GM12875 (cell line): ENCODE measurements around the gene PDE2A.

Experiments
- H3K4me3 ChIP-seq: one replicate; pipeline ENCODE4 v1.5.1; 2011; ENCODE audit warnings: low read depth, low read length, control low read depth
- CTCF ChIP-seq: IDR thresholded peaks from 2 replicates; pipeline ENCODE4 v1.5.1; 2011; ENCODE audit warnings: low read depth, mild to moderate bottlenecking, control low read depth, inconsistent platforms, low read length, moderate library complexity, borderline replicate concordance; ENCODE audit not compliant: insufficient read depth

PDE2A gene

GRCh38 chr11:72583616-72584292, 90.5 kb downstream of the PDE2A start:
- no peak overlapping the region for H3K4me3 ChIP-seq
- no peak for TF ChIP-seq CTCF

DNA sequence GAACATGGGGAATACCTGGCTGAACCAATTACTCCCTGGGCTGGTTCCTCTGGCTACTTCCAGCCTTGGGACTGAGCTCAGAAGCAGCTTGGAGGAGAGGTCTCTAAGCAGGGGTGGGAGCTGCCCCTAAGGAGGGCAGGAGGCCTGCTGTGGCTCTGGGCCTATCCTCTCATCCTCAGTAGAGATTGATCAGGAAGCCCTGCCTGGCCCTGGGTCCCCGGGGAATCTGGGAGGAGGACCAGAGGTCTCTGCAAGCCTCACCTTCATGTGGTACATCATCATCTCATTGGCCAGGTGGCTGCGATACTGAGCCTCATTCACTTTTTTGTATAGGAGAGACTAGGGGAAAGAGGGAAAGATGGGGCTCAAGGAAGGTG, 91.1 kb downstream of the PDE2A start:
- TF ChIP-seq CTCF, result no peak
- H3K4me3 ChIP-seq, result no peak overlapping the region

DNA sequence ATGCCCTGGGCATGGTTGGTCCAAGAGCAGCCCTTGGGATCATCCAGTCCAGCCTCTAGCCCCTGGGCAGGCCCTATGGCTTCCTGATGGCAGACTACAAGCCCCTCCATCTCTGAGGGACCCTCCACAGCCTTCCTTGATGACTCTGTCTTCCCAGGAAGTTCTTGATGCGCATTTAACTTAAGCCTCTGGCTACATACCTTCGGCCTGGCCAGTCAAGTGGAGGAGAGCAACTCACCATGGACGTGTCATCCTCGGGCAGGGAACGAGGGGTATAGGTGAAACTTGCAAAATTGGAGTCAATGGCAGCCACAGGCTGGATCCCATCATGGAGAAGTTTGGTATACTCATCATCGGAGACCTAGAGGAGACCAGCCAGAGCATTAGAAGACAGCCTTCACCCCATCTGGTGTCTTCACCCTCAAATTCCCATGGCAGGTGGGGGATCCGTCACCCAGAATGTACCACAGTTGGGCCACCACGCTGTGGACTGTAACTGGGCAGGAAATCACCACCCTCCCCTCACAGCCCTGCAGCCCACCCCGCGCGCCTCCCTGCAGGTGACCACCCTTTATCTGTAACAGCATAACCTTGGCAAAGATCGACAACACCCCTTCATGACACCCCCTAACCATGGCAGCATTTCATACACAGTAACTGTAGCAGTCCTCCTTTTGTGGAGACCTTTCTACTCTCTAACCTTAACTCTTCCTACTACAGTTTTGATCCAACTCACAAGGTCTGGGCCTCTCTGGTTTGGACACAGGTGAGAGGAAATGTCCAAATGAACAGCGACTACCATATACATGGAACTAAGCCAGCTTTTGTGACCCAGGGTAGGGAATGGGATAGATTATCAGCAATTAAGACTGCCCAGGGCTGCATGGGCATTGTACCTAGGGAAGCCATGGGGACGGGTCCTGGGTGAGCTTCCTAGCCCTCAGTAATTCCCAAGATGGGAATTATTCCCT, 91.7 kb downstream of the PDE2A start:
- no peak for TF ChIP-seq CTCF
- no peak overlapping the region for H3K4me3 ChIP-seq

- TF ChIP-seq CTCF, result no peak
Observed at GRCh38 chr11:72581067-72581466, 93.2 kb downstream of the PDE2A start.

DNA sequence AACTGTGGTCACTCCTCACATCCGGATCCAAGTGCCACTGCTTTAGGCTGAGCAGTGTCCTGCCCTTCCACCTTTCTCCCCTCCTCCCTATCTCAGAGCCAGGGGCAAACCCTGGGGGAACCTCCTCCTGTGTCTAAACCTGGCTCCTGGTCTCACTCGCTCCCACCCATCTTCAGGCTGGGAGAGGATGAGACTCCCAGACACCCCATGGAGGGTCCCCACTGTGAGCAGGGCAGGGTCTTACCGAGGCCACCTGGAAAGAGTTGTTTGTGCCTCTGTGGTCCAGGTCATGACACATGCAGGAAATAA, 93.6 kb downstream of the PDE2A start:
- TF ChIP-seq CTCF, result no peak

More at GRCh38 chr11:72581067-72581466, 93.2 kb downstream of the PDE2A start:
- H3K4me3 ChIP-seq, result no peak overlapping the region

DNA sequence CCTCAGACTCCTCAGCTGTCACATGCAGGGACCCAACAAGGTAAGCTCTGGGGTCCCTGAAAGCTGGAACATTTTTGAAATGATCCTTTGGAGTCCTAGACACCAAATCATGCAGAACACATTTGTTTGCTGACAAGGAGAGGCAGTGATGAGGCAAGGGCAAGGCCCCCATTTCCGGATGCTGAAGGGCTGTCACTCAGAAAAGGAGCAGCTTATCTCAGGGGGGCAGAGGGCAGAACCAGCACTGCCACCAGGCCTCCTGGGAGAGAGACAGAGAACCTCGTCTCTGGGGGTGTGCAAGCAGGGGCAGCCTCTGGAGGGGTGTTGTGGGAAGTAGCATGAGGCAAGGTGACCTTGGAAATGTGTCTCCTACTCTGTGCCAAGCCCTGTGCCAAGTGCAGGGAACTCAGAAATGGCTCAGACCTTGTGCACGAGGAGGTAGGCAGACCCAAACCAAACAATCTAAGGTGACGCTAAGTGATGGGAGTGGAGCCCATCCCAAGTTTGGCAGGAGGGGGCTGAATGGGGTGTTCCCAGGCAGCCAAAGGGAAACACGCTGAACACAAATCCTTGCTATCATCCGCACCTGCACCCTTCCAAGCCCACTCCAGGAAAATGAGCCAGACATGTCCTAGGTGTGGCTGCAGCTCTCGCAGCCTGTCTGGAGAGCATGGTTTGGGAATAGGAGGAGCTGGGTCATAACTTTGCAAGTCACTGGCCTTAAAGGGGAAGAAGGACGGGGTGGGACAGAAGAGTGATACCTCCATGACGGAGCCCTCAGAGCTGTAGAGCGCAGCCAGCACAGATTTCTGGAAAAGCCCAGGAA, 94.2 kb downstream of the PDE2A start:
- H3K4me3 ChIP-seq, result no peak overlapping the region
- TF ChIP-seq CTCF, result no peak

More for the DNA sequence above, 93.6 kb downstream of the PDE2A start:
- H3K4me3 ChIP-seq, result no peak overlapping the region
